ENCODE data around the gene RGS7. TPM values are rescaled to one million over a fixed set of nuclear protein-coding genes. Genes with fewer than 3 reads are reported as not detected.

RGS7 gene
- polyA plus RNA-seq, 2 of the 4 experiments (the other 2 are of a cell fraction), result 0.08 TPM; not detected in 1

DNA sequence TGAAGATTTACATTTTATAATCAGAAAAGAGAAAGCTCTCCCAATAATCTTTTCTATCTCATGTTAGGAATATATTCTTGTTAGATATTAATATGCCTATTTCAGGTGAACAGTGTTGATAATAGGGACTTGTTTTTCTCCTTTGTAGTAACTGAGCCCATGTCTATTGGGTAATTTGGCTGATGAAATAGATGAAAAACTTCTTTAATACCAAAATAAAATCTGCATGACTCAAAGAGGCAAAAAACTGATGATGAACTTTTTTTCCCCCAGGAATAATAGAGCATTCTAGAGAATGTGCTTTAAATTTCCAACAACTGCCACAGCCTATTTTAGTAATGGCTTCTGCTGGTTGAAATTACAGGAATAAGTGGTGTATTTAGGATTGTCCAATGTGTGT, 566.1 kb downstream of the RGS7 start:
- DNase-seq (ENCODE audit: low read depth in 1 of 2, low spot score in 1 of 2) (no peak), ATAC-seq (no peak), FAIRE-seq (no peak)
- H3K4me2 ChIP-seq, result no peak overlapping the region
- ChIA-PET POLR2A (no interaction called here), CTCF (no interaction called here)
- TF ChIP-seq EHF (CRISPR knock-in tag; IDR thresholded peaks at IDR 0.05), result no peak
- TF ChIP-seq KDM5A (IDR thresholded peaks at IDR 0.05), result no peak
- TF ChIP-seq RAD21 (conservative IDR thresholded peaks at IDR 0.05 in 1 of 2, IDR thresholded peaks at IDR 0.05 in 1 of 2), result no peak
- TF ChIP-seq HDAC2 (IDR thresholded peaks at IDR 0.05), result no peak
- no peak for TF ChIP-seq HOXB5 (CRISPR knock-in tag; IDR thresholded peaks at IDR 0.05)
- no peak for TF ChIP-seq CEBPB (IDR thresholded peaks at IDR 0.05)
- no peak for TF ChIP-seq ZSCAN20 (CRISPR knock-in tag; IDR thresholded peaks at IDR 0.05)
- TF ChIP-seq TFCP2L1 (CRISPR knock-in tag; IDR thresholded peaks at IDR 0.05), result no peak
- TF ChIP-seq MYC (IDR thresholded peaks at IDR 0.05; ENCODE audit: borderline replicate concordance, low read length), result no peak
- no peak for TF ChIP-seq MAX (IDR thresholded peaks at IDR 0.05)
- TF ChIP-seq HOXA7 (CRISPR knock-in tag; IDR thresholded peaks at IDR 0.05), result no peak
- TF ChIP-seq NPAS2 (CRISPR knock-in tag; IDR thresholded peaks at IDR 0.05; ENCODE audit: borderline replicate concordance), result no peak
- no peak for TF ChIP-seq FOSB (CRISPR knock-in tag; IDR thresholded peaks at IDR 0.05)
- TF ChIP-seq PHF8 (IDR thresholded peaks at IDR 0.05; ENCODE audit: borderline replicate concordance, low read depth), result no peak
- TF ChIP-seq, protein P1, sequence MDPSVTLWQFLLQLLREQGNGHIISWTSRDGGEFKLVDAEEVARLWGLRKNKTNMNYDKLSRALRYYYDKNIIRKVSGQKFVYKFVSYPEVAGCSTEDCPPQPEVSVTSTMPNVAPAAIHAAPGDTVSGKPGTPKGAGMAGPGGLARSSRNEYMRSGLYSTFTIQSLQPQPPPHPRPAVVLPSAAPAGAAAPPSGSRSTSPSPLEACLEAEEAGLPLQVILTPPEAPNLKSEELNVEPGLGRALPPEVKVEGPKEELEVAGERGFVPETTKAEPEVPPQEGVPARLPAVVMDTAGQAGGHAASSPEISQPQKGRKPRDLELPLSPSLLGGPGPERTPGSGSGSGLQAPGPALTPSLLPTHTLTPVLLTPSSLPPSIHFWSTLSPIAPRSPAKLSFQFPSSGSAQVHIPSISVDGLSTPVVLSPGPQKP (IDR thresholded peaks at IDR 0.05; ENCODE audit: low read depth, low read length), result no peak
- no peak for TF ChIP-seq KDM1A (IDR thresholded peaks at IDR 0.05; ENCODE audit: low read depth)
- TF ChIP-seq, protein P2, sequence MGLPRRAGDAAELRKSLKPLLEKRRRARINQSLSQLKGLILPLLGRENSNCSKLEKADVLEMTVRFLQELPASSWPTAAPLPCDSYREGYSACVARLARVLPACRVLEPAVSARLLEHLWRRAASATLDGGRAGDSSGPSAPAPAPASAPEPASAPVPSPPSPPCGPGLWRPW (IDR thresholded peaks at IDR 0.05), result no peak
- TF ChIP-seq ZFP36 (IDR thresholded peaks at IDR 0.05; ENCODE audit: borderline replicate concordance, partially characterized antibody), result no peak
- no peak for TF ChIP-seq RCOR1 (IDR thresholded peaks at IDR 0.05; ENCODE audit: low read depth, low read length)
- H3K9me3 ChIP-seq, result no peaks in the 10 kb centered on the region
- H3K4me1 ChIP-seq, result no peaks in the 10 kb centered on the region; the same call in 2 of the 3 replicates
- no peak overlapping the region for H3K27ac ChIP-seq
- no peak overlapping the region for H3K4me3 ChIP-seq

GRCh38 chr1:240786880-240787279, 570.1 kb downstream of the RGS7 start:
- H3K4me1 ChIP-seq, result peaks cover 14% of the 10 kb centered on the region; the same call in 2 of the 3 replicates
- ATAC-seq (no peak), FAIRE-seq (no peak), DNase-seq (ENCODE audit: low read depth in 1 of 2, low spot score in 1 of 2) (no peak)
- H3K4me3 ChIP-seq, result no peak overlapping the region
- WGBS (ENCODE audit: missing lambda C conversion rate), result 13% methylated on average over 1 of the region's 1 CpG
- H3K4me2 ChIP-seq, result no peak overlapping the region
- ChIA-PET CTCF (no interaction called here), POLR2A (no interaction called here)
- TF ChIP-seq RARB (CRISPR knock-in tag; IDR thresholded peaks at IDR 0.05) (no peak), JUNB (IDR thresholded peaks at IDR 0.05) (no peak), JUN (IDR thresholded peaks at IDR 0.05) (no peak), GATA3 (IDR thresholded peaks at IDR 0.05; ENCODE audit: borderline replicate concordance) (no peak)
- H3K27ac ChIP-seq, result no peak overlapping the region
- H3K9me3 ChIP-seq, result no peaks in the 10 kb centered on the region

DNA sequence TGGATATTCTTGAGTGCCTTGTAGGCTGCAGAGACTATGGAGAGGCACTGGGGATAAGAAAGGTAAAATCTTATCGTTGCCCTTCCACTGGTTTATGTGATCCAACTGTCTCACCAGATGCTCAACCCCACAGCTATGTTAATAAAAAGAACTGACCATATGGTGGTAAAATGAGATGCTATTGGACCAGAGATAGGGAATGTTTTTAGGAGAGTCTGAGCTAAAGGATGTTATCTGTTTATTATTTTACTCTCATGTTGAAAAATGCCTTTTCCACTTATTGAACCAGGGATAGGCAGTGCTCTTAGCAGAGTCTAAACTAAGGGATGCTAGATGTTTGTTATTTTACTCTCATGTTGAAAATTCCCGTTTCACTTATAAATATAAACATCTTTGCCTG, 572.2 kb downstream of the RGS7 start:
- Histone ChIP-seq H3K4me2 (no peak overlapping the region), H3K9me3 (no peaks in the 10 kb centered on the region), H3K27ac (no peak overlapping the region), H3K4me1 (peaks cover 14% of the 10 kb centered on the region; the same call in 2 of the 3 replicates), H3K4me3 (no peak overlapping the region)
- 75% methylated on average over 2 of the region's 2 CpGs for WGBS (ENCODE audit: missing lambda C conversion rate)
- DNase-seq (ENCODE audit: low read depth in 1 of 2, low spot score in 1 of 2) (no peak), FAIRE-seq (no peak), ATAC-seq (no peak; a peak in 1 of 6 replicates)
- ChIA-PET POLR2A (interaction anchor here (0.7 kb wide), 1 partner anchor 488 kb away, joined by 4 read pairs; no protein-coding TSS in a partner anchor), CTCF (interaction anchor here (1.1 kb wide), 1 partner anchor 53 kb away, joined by 6 read pairs; no protein-coding TSS in a partner anchor)
- TF ChIP-seq REST (IDR thresholded peaks at IDR 0.05), result no peak
- TF ChIP-seq E2F6 (IDR thresholded peaks at IDR 0.05; ENCODE audit: borderline replicate concordance, low read depth), result no peak
- no peak for TF ChIP-seq EHF (CRISPR knock-in tag; IDR thresholded peaks at IDR 0.05)
- no peak for TF ChIP-seq KDM5A (IDR thresholded peaks at IDR 0.05)
- TF ChIP-seq HOXB5 (CRISPR knock-in tag; IDR thresholded peaks at IDR 0.05), result no peak
- no peak for TF ChIP-seq ZSCAN20 (CRISPR knock-in tag; IDR thresholded peaks at IDR 0.05)
- TF ChIP-seq FOXS1 (CRISPR knock-in tag; IDR thresholded peaks at IDR 0.05), result no peak
- TF ChIP-seq TFCP2L1 (CRISPR knock-in tag; IDR thresholded peaks at IDR 0.05), result no peak
- no peak for TF ChIP-seq CBX2 (IDR thresholded peaks at IDR 0.05; ENCODE audit: borderline replicate concordance, low read depth)
- TF ChIP-seq ATOH8 (CRISPR knock-in tag; IDR thresholded peaks at IDR 0.05; ENCODE audit: low read depth), result no peak
- no peak for TF ChIP-seq ZNF302 (CRISPR knock-in tag; IDR thresholded peaks at IDR 0.05)
- TF ChIP-seq RCOR1 (IDR thresholded peaks at IDR 0.05; ENCODE audit: low read depth, low read length), result no peak
- no peak for TF ChIP-seq SREBF2 (IDR thresholded peaks at IDR 0.05)
